Measurements from ENCODE around the gene HP1BP3.

DNA sequence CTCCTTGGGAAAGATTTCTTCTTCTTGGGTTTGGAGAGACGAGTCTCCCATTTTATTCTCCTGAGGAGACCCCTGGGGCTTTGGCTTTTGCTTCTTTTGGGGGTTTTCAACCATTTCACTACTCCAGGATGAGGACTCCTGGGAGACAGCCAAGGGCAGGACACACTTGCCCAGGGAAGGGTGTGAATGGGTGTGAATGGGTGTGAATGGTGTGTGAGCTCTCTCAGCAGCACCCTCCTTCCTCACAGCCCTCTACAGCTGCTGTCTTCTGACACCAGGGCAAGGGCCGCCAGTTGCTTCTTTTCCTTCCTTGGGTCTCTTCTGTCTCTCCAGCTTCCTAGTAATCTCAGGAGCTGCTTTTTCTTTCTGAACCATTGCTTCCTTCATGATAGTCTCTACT, 93.5 kb downstream of the HP1BP3 start:
- TF ChIP-seq, protein P1, sequence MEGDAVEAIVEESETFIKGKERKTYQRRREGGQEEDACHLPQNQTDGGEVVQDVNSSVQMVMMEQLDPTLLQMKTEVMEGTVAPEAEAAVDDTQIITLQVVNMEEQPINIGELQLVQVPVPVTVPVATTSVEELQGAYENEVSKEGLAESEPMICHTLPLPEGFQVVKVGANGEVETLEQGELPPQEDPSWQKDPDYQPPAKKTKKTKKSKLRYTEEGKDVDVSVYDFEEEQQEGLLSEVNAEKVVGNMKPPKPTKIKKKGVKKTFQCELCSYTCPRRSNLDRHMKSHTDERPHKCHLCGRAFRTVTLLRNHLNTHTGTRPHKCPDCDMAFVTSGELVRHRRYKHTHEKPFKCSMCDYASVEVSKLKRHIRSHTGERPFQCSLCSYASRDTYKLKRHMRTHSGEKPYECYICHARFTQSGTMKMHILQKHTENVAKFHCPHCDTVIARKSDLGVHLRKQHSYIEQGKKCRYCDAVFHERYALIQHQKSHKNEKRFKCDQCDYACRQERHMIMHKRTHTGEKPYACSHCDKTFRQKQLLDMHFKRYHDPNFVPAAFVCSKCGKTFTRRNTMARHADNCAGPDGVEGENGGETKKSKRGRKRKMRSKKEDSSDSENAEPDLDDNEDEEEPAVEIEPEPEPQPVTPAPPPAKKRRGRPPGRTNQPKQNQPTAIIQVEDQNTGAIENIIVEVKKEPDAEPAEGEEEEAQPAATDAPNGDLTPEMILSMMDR (IDR thresholded peaks at IDR 0.05; ENCODE audit: low read depth, low read length, missing input control), result no peak
- TF ChIP-seq YY1 (IDR thresholded peaks at IDR 0.05), result no peak
- TF ChIP-seq EGR1 (IDR thresholded peaks at IDR 0.05; ENCODE audit: low read depth in 2 of 2), result no peak
- TF ChIP-seq, protein P2, sequence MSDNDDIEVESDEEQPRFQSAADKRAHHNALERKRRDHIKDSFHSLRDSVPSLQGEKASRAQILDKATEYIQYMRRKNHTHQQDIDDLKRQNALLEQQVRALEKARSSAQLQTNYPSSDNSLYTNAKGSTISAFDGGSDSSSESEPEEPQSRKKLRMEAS (IDR thresholded peaks at IDR 0.05), result no peak
- TF ChIP-seq, protein P3, sequence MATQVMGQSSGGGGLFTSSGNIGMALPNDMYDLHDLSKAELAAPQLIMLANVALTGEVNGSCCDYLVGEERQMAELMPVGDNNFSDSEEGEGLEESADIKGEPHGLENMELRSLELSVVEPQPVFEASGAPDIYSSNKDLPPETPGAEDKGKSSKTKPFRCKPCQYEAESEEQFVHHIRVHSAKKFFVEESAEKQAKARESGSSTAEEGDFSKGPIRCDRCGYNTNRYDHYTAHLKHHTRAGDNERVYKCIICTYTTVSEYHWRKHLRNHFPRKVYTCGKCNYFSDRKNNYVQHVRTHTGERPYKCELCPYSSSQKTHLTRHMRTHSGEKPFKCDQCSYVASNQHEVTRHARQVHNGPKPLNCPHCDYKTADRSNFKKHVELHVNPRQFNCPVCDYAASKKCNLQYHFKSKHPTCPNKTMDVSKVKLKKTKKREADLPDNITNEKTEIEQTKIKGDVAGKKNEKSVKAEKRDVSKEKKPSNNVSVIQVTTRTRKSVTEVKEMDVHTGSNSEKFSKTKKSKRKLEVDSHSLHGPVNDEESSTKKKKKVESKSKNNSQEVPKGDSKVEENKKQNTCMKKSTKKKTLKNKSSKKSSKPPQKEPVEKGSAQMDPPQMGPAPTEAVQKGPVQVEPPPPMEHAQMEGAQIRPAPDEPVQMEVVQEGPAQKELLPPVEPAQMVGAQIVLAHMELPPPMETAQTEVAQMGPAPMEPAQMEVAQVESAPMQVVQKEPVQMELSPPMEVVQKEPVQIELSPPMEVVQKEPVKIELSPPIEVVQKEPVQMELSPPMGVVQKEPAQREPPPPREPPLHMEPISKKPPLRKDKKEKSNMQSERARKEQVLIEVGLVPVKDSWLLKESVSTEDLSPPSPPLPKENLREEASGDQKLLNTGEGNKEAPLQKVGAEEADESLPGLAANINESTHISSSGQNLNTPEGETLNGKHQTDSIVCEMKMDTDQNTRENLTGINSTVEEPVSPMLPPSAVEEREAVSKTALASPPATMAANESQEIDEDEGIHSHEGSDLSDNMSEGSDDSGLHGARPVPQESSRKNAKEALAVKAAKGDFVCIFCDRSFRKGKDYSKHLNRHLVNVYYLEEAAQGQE (IDR thresholded peaks at IDR 0.05), result no peak
- TF ChIP-seq RAD21 (IDR thresholded peaks at IDR 0.05), result no peak
- TF ChIP-seq TAF1 (conservative IDR thresholded peaks at IDR 0.05), result no peak
- no peak for TF ChIP-seq HNF4A (conservative IDR thresholded peaks at IDR 0.05)
